Tibial nerve (tissue), 4 donors: Measurements from ENCODE around the gene ITPK1. TPM values are rescaled to one million over a fixed set of nuclear protein-coding genes. Genes with fewer than 3 reads are reported as not detected.

Experiments used
- DNase-seq, 2 donors: peaks; one replicate each; pipeline ENCODE4 v3.0.0-alpha.2; 2019; ENCODE audit warnings: low spot score in 2 of 2
- H3K27ac ChIP-seq, 4 donors: fragments of 200-600 bp; sonication (generic) in 3 of 4; one replicate each; pipeline ENCODE4 v1.5.1; 2017 to 2019; ENCODE audit warnings: mild to moderate bottlenecking in 1 of 4
- H3K27me3 ChIP-seq, 2 donors: fragments of 200-600 bp; sonication (generic) in 1 of 2; one replicate each; pipeline versions ENCODE4 v1.5.1 to v1.6.0; 2017 to 2019
- H3K36me3 ChIP-seq, 3 donors: fragments of 200-600 bp; sonication (generic); one replicate each; pipeline ENCODE4 v1.5.1; 2018 to 2019
- H3K4me1 ChIP-seq, 4 donors: fragments of 200-600 bp; sonication (generic) in 3 of 4; one replicate each; pipeline ENCODE4 v1.5.1; 2017 to 2019
- H3K4me3 ChIP-seq, 4 donors: fragments of 200-600 bp; sonication (generic) in 3 of 4; one replicate each; pipeline ENCODE4 v1.5.1; 2017 to 2019; ENCODE audit warnings: mild to moderate bottlenecking in 1 of 4, moderate library complexity in 1 of 4
- H3K9me3 ChIP-seq, 4 donors: fragments of 200-600 bp; sonication (generic) in 3 of 4; one replicate each; pipeline ENCODE4 v1.5.1; 2017 to 2019
- CTCF ChIP-seq, 5 experiments: fragments of 200-600 bp in 3 of 5; fragments of 450-650 bp in 2 of 5; sonication (generic) in 3 of 5; IDR thresholded peaks; one replicate each; pipeline ENCODE4 v1.5.1; 2016 to 2019; ENCODE audit warnings: antibody characterized with exemption in 5 of 5, mild to moderate bottlenecking in 3 of 5, moderate library complexity in 2 of 5
- EP300 ChIP-seq, 2 donors: sonication (generic); formaldehyde crosslinking; IDR thresholded peaks; one replicate each; pipeline ENCODE4 v1.6.1; 2017; ENCODE audit warnings: antibody characterized with exemption in 2 of 2, mild to moderate bottlenecking in 1 of 2
- POLR2A ChIP-seq, 2 donors: fragments of 450-650 bp; IDR thresholded peaks; one replicate each; pipeline ENCODE4 v1.6.1; 2017; ENCODE audit warnings: antibody characterized with exemption in 2 of 2, mild to moderate bottlenecking in 2 of 2, moderate library complexity in 2 of 2
- WGBS, 2 donors: methylation state at CpG; one replicate each; pipeline ENCODE4 v1.1.5; 2018; 5-methylcytosine and 5-hydroxymethylcytosine counted together
- total RNA-seq, 4 donors: library from RNA; depleted of rRNA; stranded (reverse); fragments of >200 nt; gene quantifications; one replicate each; pipeline ENCODE4 v1.1.0, GENCODE V29; 2016

ITPK1 gene
- total RNA-seq, 4 donors from 2014 or later = 67.4 to 121 (median 92.5) TPM

- Histone ChIP-seq H3K27me3 (no peaks in the 10 kb centered on the region), H3K27ac (peak overlapping the region in 1 of 4 donors; percentile 86), H3K4me3 (no peak overlapping the region), H3K36me3 (peaks cover 0 to 48% (median 0%) of the 10 kb centered on the region in 3 donors), H3K9me3 (no peaks in the 10 kb centered on the region), H3K4me1 (peaks cover 0 to 52% (median 18%) of the 10 kb centered on the region in 4 donors)
- no peak for DNase-seq
- WGBS, 2 donors = 89 to 93% methylated on average over 18 to 20 of the region's 20 CpGs
- TF ChIP-seq EP300 (IDR thresholded peaks at IDR 0.05) (no peak), POLR2A (IDR thresholded peaks at IDR 0.05) (no peak), CTCF (IDR thresholded peaks at IDR 0.05) (no peak)
These were observed 153.5 kb downstream of the ITPK1 start for GRCh38 chr14:92962031-92962830.

GRCh38 chr14:92961567-92961855 is 154.2 kb downstream of the ITPK1 start:
- Histone ChIP-seq H3K4me1 (peaks cover 0 to 52% (median 18%) of the 10 kb centered on the region in 4 donors), H3K27me3 (no peaks in the 10 kb centered on the region), H3K4me3 (no peak overlapping the region), H3K36me3 (peaks cover 0 to 55% (median 0%) of the 10 kb centered on the region in 3 donors), H3K9me3 (no peaks in the 10 kb centered on the region), H3K27ac (peak overlapping the region in 1 of 4 donors; percentile 86)
- no peak for DNase-seq
- 60% methylated on average over 1 of the region's 7 CpGs; no CpG with 5 or more reads in 1 of the 2 donors for WGBS, 2 donors
- TF ChIP-seq EP300 (IDR thresholded peaks at IDR 0.05) (no peak), CTCF (IDR thresholded peaks at IDR 0.05) (no peak)

- TF ChIP-seq EP300 (IDR thresholded peaks at IDR 0.05) (no peak), CTCF (IDR thresholded peaks at IDR 0.05) (no peak), POLR2A (IDR thresholded peaks at IDR 0.05) (no peak)
These were observed 154.8 kb downstream of the ITPK1 start for GRCh38 chr14:92960706-92961566.

GRCh38 chr14:92959761-92960680 is 155.7 kb downstream of the ITPK1 start:
- Histone ChIP-seq H3K9me3 (no peaks in the 10 kb centered on the region), H3K4me1 (peaks cover 0 to 45% (median 17%) of the 10 kb centered on the region in 4 donors), H3K27ac (peak overlapping the region; percentile 52 to 91 (median 78)), H3K27me3 (no peaks in the 10 kb centered on the region), H3K4me3 (no peak overlapping the region), H3K36me3 (peaks cover 0 to 66% (median 0%) of the 10 kb centered on the region in 3 donors)
- no peak for DNase-seq
- WGBS, 2 donors = 73 to 77% methylated on average over 21 to 25 of the region's 30 CpGs
- TF ChIP-seq EP300 (IDR thresholded peaks at IDR 0.05) (no peak), CTCF (IDR thresholded peaks at IDR 0.05) (no peak), POLR2A (IDR thresholded peaks at IDR 0.05) (no peak)

More at GRCh38 chr14:92960706-92961566, 154.8 kb downstream of the ITPK1 start:
- 81 to 82% methylated on average over 15 to 16 of the region's 18 CpGs for WGBS, 2 donors
- H3K27me3 ChIP-seq = no peaks in the 10 kb centered on the region
- peaks cover 0 to 52% (median 18%) of the 10 kb centered on the region in 4 donors for H3K4me1 ChIP-seq
- H3K9me3 ChIP-seq = no peaks in the 10 kb centered on the region
- DNase-seq = no peak
- H3K4me3 ChIP-seq = no peak overlapping the region
- peaks cover 0 to 61% (median 0%) of the 10 kb centered on the region in 3 donors for H3K36me3 ChIP-seq
- peak overlapping the region in 2 of 4 donors; percentile 86 to 91 for H3K27ac ChIP-seq
